ENCODE results near the gene HLA-DPB1. TPM values are rescaled to one million over a fixed set of nuclear protein-coding genes. Genes with fewer than 3 reads are reported as not detected.

HLA-DPB1 gene
- total RNA-seq, 4 donors from 2014 or later = 33.8 to 44.7 (median 41.0) TPM

- Histone ChIP-seq H3K27me3 (no peaks in the 10 kb centered on the region), H3K36me3 (no peaks in the 10 kb centered on the region), H3K4me1 (no peaks in the 10 kb centered on the region), H3K27ac (no peak overlapping the region), H3K4me3 (replicated peaks in 1 of 3) (no peak overlapping the region), H3K9me3 (no peaks in the 10 kb centered on the region)
- peak; percentile 71 to 72 for DNase-seq
- intact Hi-C loops (cut with DNase I) = no loop called here
- WGBS, 2 donors = 49 to 60% methylated on average over 5 of the region's 5 CpGs
- peak in 5 of 6 experiments; percentile 31 to 66 (median 37) for TF ChIP-seq CTCF (IDR thresholded peaks at IDR 0.05)
- no peak for TF ChIP-seq POLR2A (IDR thresholded peaks at IDR 0.05)
Observed at GRCh38 chr6:33126101-33126714, 50.4 kb downstream of the HLA-DPB1 start.

GRCh38 chr6:33128318-33128717, 52.5 kb downstream of the HLA-DPB1 start:
- Histone ChIP-seq H3K27ac (no peak overlapping the region), H3K4me3 (replicated peaks in 1 of 3) (no peak overlapping the region), H3K9me3 (no peaks in the 10 kb centered on the region), H3K27me3 (no peaks in the 10 kb centered on the region), H3K4me1 (no peaks in the 10 kb centered on the region), H3K36me3 (no peaks in the 10 kb centered on the region)
- intact Hi-C loops (cut with DNase I) = no loop called here
- 78 to 79% methylated on average over 3 of the region's 3 CpGs for WGBS, 2 donors
- no peak for TF ChIP-seq POLR2A (IDR thresholded peaks at IDR 0.05)
- no peak for TF ChIP-seq CTCF (IDR thresholded peaks at IDR 0.05)
- DNase-seq = no peak

- Histone ChIP-seq H3K27me3 (no peaks in the 10 kb centered on the region), H3K9me3 (no peaks in the 10 kb centered on the region), H3K4me3 (replicated peaks in 1 of 3) (no peak overlapping the region), H3K4me1 (no peaks in the 10 kb centered on the region), H3K27ac (no peak overlapping the region), H3K36me3 (no peaks in the 10 kb centered on the region)
- DNase-seq = no peak
- intact Hi-C loops (cut with DNase I) = no loop called here
- WGBS, 2 donors = 69 to 83% methylated on average over 8 of the region's 8 CpGs
- TF ChIP-seq POLR2A (IDR thresholded peaks at IDR 0.05) = no peak
- no peak for TF ChIP-seq CTCF (IDR thresholded peaks at IDR 0.05)
Observed at GRCh38 chr6:33132081-33132524, 56.3 kb downstream of the HLA-DPB1 start.

GRCh38 chr6:33136310-33136900, 60.6 kb downstream of the HLA-DPB1 start:
- no peak for TF ChIP-seq CTCF (IDR thresholded peaks at IDR 0.05)
- no peak for TF ChIP-seq POLR2A (IDR thresholded peaks at IDR 0.05)
- H3K27ac ChIP-seq = no peak overlapping the region
- WGBS, 2 donors = 54 to 68% methylated on average over 4 of the region's 4 CpGs
- H3K27me3 ChIP-seq = no peaks in the 10 kb centered on the region
- intact Hi-C loops (cut with DNase I) = no loop called here
- no peak overlapping the region for H3K4me3 ChIP-seq (replicated peaks in 1 of 3)
- H3K36me3 ChIP-seq = no peaks in the 10 kb centered on the region
- no peak for DNase-seq
- no peaks in the 10 kb centered on the region for H3K4me1 ChIP-seq
- no peaks in the 10 kb centered on the region for H3K9me3 ChIP-seq

Other genes with a start within 250 kb of the HLA-DPB1 start
- gene TAP2, start 237.3 kb upstream of the HLA-DPB1 start, total RNA-seq = 10 to 100 TPM in 1 of 4 donors, 1 to 10 TPM in 3; 6.9 to 31.9 (median 8.2) TPM
- gene PSMB8, start 231.9 kb upstream of the HLA-DPB1 start, total RNA-seq = 10 to 100 TPM; 27.1 to 46.1 (median 36.3) TPM
- gene TAP1, start 222.3 kb upstream of the HLA-DPB1 start, total RNA-seq = 10 to 100 TPM; 11.0 to 28.5 (median 22.5) TPM
- gene PSMB9, start 221.8 kb upstream of the HLA-DPB1 start, total RNA-seq = 10 to 100 TPM in 3 of 4 donors, 1 to 10 TPM in 1; 9.1 to 31.0 (median 18.3) TPM
- 10 to 100 TPM; 34.7 to 82.9 (median 51.3) TPM for gene HLA-DMB, start 135.0 kb upstream of the HLA-DPB1 start, total RNA-seq
- gene HLA-DMA, start 122.9 kb upstream of the HLA-DPB1 start, total RNA-seq = 10 to 100 TPM; 10.7 to 41.5 (median 27.3) TPM
- 100 to 1,000 TPM; 206 to 282 (median 238) TPM for gene BRD2, start 107.4 kb upstream of the HLA-DPB1 start, total RNA-seq
- 10 to 100 TPM in 3 of 4 donors, 1 to 10 TPM in 1; 2.0 to 85.9 (median 20.3) TPM for gene HLA-DOA, start 66.4 kb upstream of the HLA-DPB1 start, total RNA-seq
- gene HLA-DPA1, start 2.3 kb upstream of the HLA-DPB1 start, total RNA-seq = 100 to 1,000 TPM in 1 of 4 donors, 10 to 100 TPM in 3; 15.4 to 172 (median 67.6) TPM
- gene COL11A2, start 116.5 kb downstream of the HLA-DPB1 start, total RNA-seq = 1 to 10 TPM in 3 of 4 donors, under 1 TPM in 1; 0.68 to 2.8 (median 2.0) TPM
- gene RXRB, start 124.7 kb downstream of the HLA-DPB1 start, total RNA-seq = 10 to 100 TPM; 29.6 to 46.8 (median 41.2) TPM
- gene SLC39A7, start 124.9 kb downstream of the HLA-DPB1 start, total RNA-seq = 100 to 1,000 TPM in 3 of 4 donors, 10 to 100 TPM in 1; 90.8 to 191 (median 153) TPM
- 10 to 100 TPM; 30.2 to 79.4 (median 40.9) TPM for gene HSD17B8, start 128.7 kb downstream of the HLA-DPB1 start, total RNA-seq
- gene RING1, start 132.5 kb downstream of the HLA-DPB1 start, total RNA-seq = 10 to 100 TPM; 20.3 to 40.2 (median 24.7) TPM
- gene VPS52, start 195.9 kb downstream of the HLA-DPB1 start, total RNA-seq = 10 to 100 TPM; 45.5 to 64.8 (median 54.8) TPM
- 1,000 to 10,000 TPM; 1,790 to 3,429 (median 2,432) TPM for gene RPS18, start 196.1 kb downstream of the HLA-DPB1 start, total RNA-seq
- 10 to 100 TPM; 10.5 to 19.8 (median 16.4) TPM for gene B3GALT4, start 201.1 kb downstream of the HLA-DPB1 start, total RNA-seq
- 10 to 100 TPM; 25.8 to 63.9 (median 45.2) TPM for gene WDR46, start 213.2 kb downstream of the HLA-DPB1 start, total RNA-seq
- 10 to 100 TPM; 29.1 to 51.9 (median 35.6) TPM for gene PFDN6, start 213.6 kb downstream of the HLA-DPB1 start, total RNA-seq
- 10 to 100 TPM; 66.8 to 78.5 (median 71.3) TPM for gene RGL2, start 223.0 kb downstream of the HLA-DPB1 start, total RNA-seq
- 100 to 1,000 TPM in 3 of 4 donors, 10 to 100 TPM in 1; 86.4 to 151 (median 132) TPM for gene TAPBP, start 238.1 kb downstream of the HLA-DPB1 start, total RNA-seq
- 10 to 100 TPM; 17.9 to 30.3 (median 26.3) TPM for gene ZBTB22, start 241.8 kb downstream of the HLA-DPB1 start, total RNA-seq
- 10 to 100 TPM; 33.7 to 53.2 (median 38.9) TPM for gene DAXX, start 247.0 kb downstream of the HLA-DPB1 start, total RNA-seq

Data from thyroid gland (tissue), 4 donors.